HG03095 (cell line): ENCODE results near the gene MAD1L1.

Source experiments
- ATAC-seq: cut with Tn5 transposase; IDR thresholded peaks from one replicate; pipeline ENCODE4 v1.9.1; 2021; ENCODE audit warnings: moderate library complexity; ENCODE audit not compliant: unreplicated experiment

Gene MAD1L1

DNA sequence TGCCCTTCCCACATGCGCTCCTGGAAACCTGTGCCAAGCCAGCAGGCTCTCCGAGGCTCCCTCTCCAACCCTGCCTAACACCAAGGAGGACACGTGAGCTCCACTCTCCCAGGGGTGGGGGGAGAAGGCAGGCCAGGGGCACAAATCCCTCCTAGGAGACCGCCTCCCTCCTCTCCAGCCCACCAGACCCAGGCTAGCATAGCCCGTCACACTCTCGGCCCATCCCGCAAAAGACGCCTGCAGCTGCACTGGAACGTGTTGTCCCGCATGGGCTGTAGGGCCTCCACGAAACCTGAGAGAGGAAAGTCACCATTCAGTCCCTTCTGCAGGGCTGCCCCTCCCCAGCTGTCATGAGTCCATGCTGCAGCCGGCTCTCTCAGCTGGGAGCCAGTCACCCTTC, 126.3 kb downstream of the MAD1L1 start:
- ATAC-seq: no peak

DNA sequence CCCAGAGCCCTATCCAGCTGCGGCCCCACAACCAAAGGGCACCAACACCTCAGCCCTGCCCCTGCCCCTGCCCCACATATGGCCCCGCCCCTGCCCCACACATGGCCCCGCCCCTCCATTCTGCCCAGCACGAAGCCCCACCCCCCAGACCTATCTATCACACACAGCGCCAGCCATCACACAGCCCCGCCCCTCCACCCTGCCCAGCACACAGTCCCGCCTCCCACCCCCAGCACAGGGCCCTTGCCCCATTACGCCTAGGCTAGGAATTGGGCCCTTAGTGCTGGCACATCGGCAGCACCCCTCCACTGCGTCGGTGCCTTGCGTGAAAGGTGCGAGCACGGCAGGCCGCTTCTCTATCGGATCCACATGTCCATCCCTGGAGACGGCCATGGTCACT, 126.8 kb downstream of the MAD1L1 start:
- ATAC-seq: no peak

DNA sequence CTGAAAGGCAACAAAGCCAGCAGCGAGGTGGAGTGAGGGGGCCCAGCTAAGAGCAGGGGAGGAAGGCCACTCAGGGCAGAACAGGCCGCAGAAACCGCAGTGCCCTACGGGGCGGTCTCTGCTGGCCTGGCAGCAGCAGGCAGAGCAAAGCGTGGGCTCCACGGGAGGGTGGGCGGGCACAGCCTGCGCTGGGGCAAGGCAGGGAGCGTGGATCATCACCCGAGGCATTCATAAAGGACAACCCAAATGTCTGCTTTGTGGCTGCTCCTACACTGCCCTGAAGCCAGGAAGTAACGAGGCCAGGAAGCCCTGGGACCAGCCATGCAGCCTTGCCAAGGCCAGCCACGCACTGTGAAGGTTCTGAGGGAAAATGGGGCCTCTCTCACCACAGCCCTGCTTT, 127.5 kb downstream of the MAD1L1 start:
- no peak for ATAC-seq

GRCh38 chr7:2104716-2105115, 128.0 kb downstream of the MAD1L1 start:
- ATAC-seq: no peak

DNA sequence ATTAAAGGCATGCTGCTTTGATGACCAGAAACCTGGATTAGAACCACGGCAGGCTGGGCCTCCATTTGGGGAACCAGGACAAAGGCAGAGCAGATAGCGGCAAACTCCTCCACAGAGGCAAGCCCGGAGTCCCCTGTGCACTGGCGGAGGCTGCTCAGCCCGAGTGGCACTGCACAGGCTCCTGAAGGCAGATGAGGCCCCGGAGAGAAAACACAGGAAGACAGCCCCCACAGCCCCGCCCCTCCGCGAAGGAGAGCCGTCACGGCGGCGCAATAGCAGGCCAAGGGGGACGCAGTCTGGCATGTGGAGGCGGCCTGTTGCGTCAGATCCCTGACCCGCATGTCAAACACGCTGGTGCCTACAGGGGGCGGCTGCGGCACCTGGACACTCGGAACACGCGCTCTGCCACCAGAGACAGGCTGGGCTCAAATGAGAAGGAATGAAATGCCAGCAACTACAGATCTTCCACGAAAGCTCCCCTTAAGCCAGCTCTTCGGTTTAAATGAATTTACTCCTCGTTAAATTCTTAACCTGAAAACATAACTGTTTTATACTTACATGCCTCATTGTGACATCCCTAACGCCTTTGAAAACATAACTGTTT, 128.5 kb downstream of the MAD1L1 start:
- ATAC-seq: no peak

DNA sequence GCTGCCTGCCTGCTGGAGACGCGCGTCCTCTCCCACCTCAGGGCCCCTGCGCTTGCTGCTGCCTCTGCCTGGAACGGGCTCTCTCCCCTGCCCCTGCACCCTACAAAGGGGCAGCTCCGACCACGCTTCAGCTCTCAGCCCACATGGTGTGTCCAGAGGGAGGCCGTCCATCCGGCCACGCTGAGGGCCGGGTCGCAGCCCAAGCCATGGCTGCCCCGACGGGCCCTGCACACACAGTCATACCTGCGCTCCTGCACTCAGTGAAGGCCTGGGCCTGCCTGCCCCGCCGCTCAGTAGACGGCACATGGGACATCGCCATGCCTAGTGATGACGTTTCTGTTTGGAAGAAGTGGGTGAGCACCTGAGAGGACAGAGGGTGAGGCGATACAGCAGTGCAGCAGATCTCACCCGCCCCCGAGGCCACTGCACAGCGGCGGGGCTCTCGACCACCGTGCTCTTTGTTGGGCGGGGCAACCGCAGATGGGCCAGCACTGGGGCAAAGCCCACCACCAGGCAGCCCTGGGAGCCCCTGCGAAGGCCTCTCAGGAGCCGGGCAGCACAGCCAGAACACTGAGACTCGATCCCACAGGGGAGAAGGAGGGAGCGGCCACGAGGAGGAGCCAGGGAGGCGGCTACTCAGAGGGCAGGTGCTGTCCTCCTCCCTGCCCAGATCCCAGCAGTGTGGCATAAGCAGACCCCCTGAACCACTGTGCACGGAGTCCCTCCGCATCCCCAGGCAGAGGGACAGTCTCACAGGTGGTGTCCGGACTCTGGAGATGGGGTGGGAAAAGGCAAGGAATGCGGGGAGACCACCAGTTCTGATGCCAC, 129.5 kb downstream of the MAD1L1 start:
- ATAC-seq: no peak

- ATAC-seq: no peak
These were observed 130.4 kb downstream of the MAD1L1 start for GRCh38 chr7:2102375-2102723.

- ATAC-seq: no peak
These were observed 130.9 kb downstream of the MAD1L1 start for GRCh38 chr7:2101630-2102374.

GRCh38 chr7:2100278-2101208, 132.2 kb downstream of the MAD1L1 start:
- ATAC-seq: peak; percentile 52

DNA sequence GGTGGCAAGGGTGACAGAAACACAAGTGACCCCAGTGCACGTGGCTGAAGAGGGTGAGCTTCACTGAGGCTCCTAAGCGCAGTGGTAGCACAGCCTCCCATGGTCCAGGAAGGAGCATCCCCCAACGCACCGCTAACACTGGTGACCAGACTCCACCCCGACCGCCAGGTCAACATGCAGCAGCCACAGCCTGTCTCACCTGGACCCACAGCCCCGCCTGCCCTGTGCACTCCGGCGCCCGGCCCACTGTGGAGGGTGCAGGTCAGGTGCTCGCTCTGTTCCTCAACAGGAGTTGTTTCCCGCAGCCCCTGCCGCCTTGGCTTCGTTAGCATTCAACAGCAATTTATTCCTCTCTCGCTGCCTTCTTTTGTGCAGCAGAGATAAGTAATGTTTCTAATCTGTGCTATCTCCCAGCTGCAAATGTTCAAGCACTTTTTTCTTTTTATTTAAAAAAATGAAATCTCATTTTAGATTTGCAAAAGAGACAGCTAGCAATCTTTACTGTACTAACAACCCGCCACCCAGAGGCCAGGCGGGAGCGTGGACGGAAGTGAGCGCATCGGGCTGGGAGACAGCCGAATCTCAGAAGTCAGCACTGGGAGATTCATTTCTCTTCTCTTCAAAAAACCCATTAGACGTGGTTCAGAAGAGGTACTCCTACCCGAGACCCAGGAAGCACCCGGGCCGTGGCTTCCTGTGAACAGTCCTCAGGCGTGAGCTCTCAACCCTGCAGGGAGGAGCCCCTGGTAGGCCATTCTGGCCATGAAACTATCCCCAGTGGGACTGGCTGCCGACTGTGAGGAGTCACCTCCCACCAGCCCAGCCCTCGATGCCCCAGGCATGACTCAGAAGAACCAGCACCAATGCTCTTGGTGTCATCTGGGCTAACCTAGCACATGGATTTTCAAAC, 133.4 kb downstream of the MAD1L1 start:
- ATAC-seq: peak; percentile 29

DNA sequence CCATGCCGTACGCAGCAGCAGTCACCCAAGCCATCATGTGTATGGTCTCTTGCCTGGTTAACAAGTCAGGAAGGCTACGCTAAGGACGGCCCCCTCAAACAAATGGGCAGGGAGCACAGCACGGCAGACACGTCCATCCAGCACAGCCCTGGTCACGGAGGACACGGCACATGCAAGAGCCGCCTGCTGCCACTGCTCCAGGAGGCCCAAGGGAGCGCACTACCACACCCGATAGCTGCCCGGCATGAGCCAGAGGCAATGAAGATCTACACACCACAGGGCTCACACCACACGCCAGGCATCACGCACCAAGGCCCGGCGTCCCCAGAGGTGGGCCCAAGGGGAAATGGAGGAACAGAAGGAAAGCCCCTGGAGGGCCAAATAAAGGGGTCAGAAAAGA, 134.2 kb downstream of the MAD1L1 start:
- no peak for ATAC-seq

GRCh38 chr7:2098056-2098455, 134.7 kb downstream of the MAD1L1 start:
- no peak for ATAC-seq

- no peak for ATAC-seq
These were observed 135.3 kb downstream of the MAD1L1 start for GRCh38 chr7:2097492-2097891.

GRCh38 chr7:2096692-2097387, 135.9 kb downstream of the MAD1L1 start:
- no peak for ATAC-seq

GRCh38 chr7:2095436-2095835, 137.3 kb downstream of the MAD1L1 start:
- ATAC-seq: no peak

- ATAC-seq: no peak
These were observed 138.2 kb downstream of the MAD1L1 start for GRCh38 chr7:2094454-2095045.

GRCh38 chr7:2093843-2094220, 138.9 kb downstream of the MAD1L1 start:
- no peak for ATAC-seq

- no peak for ATAC-seq
These were observed 139.4 kb downstream of the MAD1L1 start for GRCh38 chr7:2093215-2093842.
